K562 (cell line): Measurements from ENCODE around the gene TMEM185A. TPM values are rescaled to one million over a fixed set of nuclear protein-coding genes. Genes with fewer than 3 reads are reported as not detected.
"Not testable (repeated sequence)": the region's sequence is repeated elsewhere in the genome, so short reads cannot be mapped to it uniquely, and the experiment has no call there.

Source experiments
- ATAC-seq: fragments of 200-7000 bp; cut with Tn5 transposase; 3 replicates; pipeline ENCODE4 v1.9.1; 2020; ENCODE audit warnings: moderate library complexity
- BruUV-seq: library from RNA; stranded (reverse); fragments of 400-500 nt; replicated peaks from 2 replicates; lab custom pipeline; 2021; lab: Mats Ljungman, UMichigan
- CTCF ChIA-PET: fragments of 300-600 bp; formaldehyde crosslinking; extraction: SDS; loops from one replicate; lab custom pipeline; 2021; ENCODE audit warnings: low intra/inter-chr PET ratio; lab: Yijun Ruan, JAX
- POLR2A ChIA-PET: fragments of 300-600, 350-650 bp; sonication (Branson Sonifier 250); formaldehyde crosslinking; extraction: SDS; loops from one replicate; lab custom pipeline; 2021; ENCODE audit warnings: antibody characterized with exemption, inconsistent platforms; lab: Yijun Ruan, JAX
- DNase-seq, 4 experiments: peaks; one replicate each; pipeline versions ENCODE4 v3.0.0 to v3.0.0-alpha.2; 2011 to 2018; ENCODE audit warnings: low spot score in 3 of 4, mixed read lengths in 3 of 4; ENCODE audit errors: extremely low read depth in 1 of 4
- FAIRE-seq: peaks from 2 replicates; lab custom pipeline; 2011; peaks lifted over from hg19 to GRCh38; lab: Jason Lieb, UNC
- H2AFZ ChIP-seq: 2 replicates; pipeline ENCODE4 v1.6.0; 2011; ENCODE audit warnings: low read depth, low read length, control low read depth, inconsistent platforms
- H3K27ac ChIP-seq: fragments of 200-600 bp; 3 replicates; pipeline ENCODE4 v1.8.0; 2011; ENCODE audit warnings: low read depth, mild to moderate bottlenecking, control low read depth, inconsistent platforms, low read length, moderate library complexity, mixed read lengths; ENCODE audit errors: extremely low read depth
- H3K27me3 ChIP-seq, 2 experiments: fragments of 300-600 bp in 1 of 2; 2 replicates in 1 of 2; 3 replicates in 1 of 2; pipeline versions ENCODE4 v1.6.0 to v1.8.0; 2011; ENCODE audit warnings: inconsistent platforms in 2 of 2, low read length in 2 of 2, mild to moderate bottlenecking in 1 of 2, mixed read lengths in 1 of 2, moderate library complexity in 1 of 2; ENCODE audit not compliant: control insufficient read depth in 2 of 2, insufficient read depth in 2 of 2
- H3K36me3 ChIP-seq: fragments of 300-600 bp; 3 replicates; pipeline ENCODE4 v1.8.0; 2011; ENCODE audit warnings: mild to moderate bottlenecking, low read length, inconsistent platforms; ENCODE audit not compliant: control insufficient read depth, insufficient read depth
- H3K4me1 ChIP-seq, 2 experiments: fragments of 200-600 bp in 1 of 2; replicated peaks in 1 of 2; 2 replicates in 1 of 2; 3 replicates in 1 of 2; pipeline versions ENCODE4 v1.5.1 to v1.8.0; 2011; ENCODE audit warnings: inconsistent platforms in 2 of 2, low read length in 2 of 2, mild to moderate bottlenecking in 1 of 2, mixed read lengths in 1 of 2, moderate library complexity in 1 of 2; ENCODE audit not compliant: control insufficient read depth in 2 of 2, insufficient read depth in 2 of 2
- H3K4me2 ChIP-seq: 2 replicates; pipeline ENCODE4 v1.6.1; 2011; ENCODE audit warnings: low read length, control low read depth, inconsistent platforms, mixed read lengths; ENCODE audit not compliant: insufficient read depth
- H3K4me3 ChIP-seq: fragments of 200-600 bp; sonication (generic), shearing (Covaris generic); 2 replicates; pipeline ENCODE4 v1.5.1; 2016; ENCODE audit warnings: control low read depth, inconsistent platforms
- H3K79me2 ChIP-seq: fragments of 200-600 bp; 3 replicates; pipeline ENCODE4 v1.8.0; 2011; ENCODE audit warnings: low read length, inconsistent platforms; ENCODE audit not compliant: control insufficient read depth, insufficient read depth
- H3K9ac ChIP-seq, 2 experiments: 2 replicates each; pipeline versions ENCODE4 v1.6.0 to v1.6.1; 2011; ENCODE audit warnings: low read depth in 2 of 2, low read length in 2 of 2, control low read depth in 1 of 2, inconsistent platforms in 1 of 2, mild to moderate bottlenecking in 1 of 2, mixed read lengths in 1 of 2; ENCODE audit not compliant: insufficient read depth in 1 of 2
- H3K9me1 ChIP-seq: one replicate; pipeline ENCODE4 v1.6.0; 2011; ENCODE audit warnings: inconsistent platforms, mild to moderate bottlenecking, low read length, moderate library complexity; ENCODE audit not compliant: control insufficient read depth, insufficient read depth
- H3K9me3 ChIP-seq: replicated peaks from 2 replicates; pipeline ENCODE4 v1.5.1; 2011; ENCODE audit warnings: low read depth, low read length, inconsistent platforms; ENCODE audit not compliant: control insufficient read depth, insufficient read depth
- H4K20me1 ChIP-seq: replicated peaks from 2 replicates; pipeline ENCODE4 v1.6.1; 2011; ENCODE audit warnings: low read length, inconsistent platforms, mixed read lengths; ENCODE audit not compliant: control insufficient read depth, insufficient read depth
- WGBS: fragments of 100-300 bp; shearing (Covaris generic); methylation state at CpG from one replicate; pipeline ENCODE4 v1.1.6; 2016; ENCODE audit warnings: low coverage, mixed read lengths; ENCODE audit not compliant: insufficient coverage; ENCODE audit errors: missing lambda C conversion rate; 5-methylcytosine and 5-hydroxymethylcytosine counted together
- in situ Hi-C: fragments of 300-500 bp; cut with MboI; formaldehyde crosslinking; loops from 4 replicates; pipeline ENCODE4 v1.15.0; 2018; ENCODE audit warnings: inconsistent platforms, mixed read lengths
- intact Hi-C: fragments of 100-400 bp; cut with micrococcal nuclease; formaldehyde crosslinking; loops from 2 replicates; pipeline ENCODE4 v1.14.2; 2022
- polyA plus RNA-seq, 8 experiments: library from polyadenylated mRNA; depleted of rRNA in 4 of 8; stranded (reverse) in 5 of 8; unstranded in 3 of 8; fragments of >200 nt; fragmentation: Nextera tagmentation in 2 of 8; fragmentation: Illumina TruSeq in 1 of 8; extraction: Ambion mirVana in 2 of 8; extraction: Trizol in 1 of 8; gene quantifications; 2 replicates each; pipeline versions ENCODE4 v1.2.1 to v1.2.3, GENCODE V29; 2011 to 2014; ENCODE audit warnings: inconsistent platforms in 1 of 8, missing spikeins in 1 of 8
- total RNA-seq, 7 experiments: library from RNA; depleted of rRNA in 6 of 7; stranded (reverse); fragments of >200 nt in 6 of 7; fragmentation: Illumina TruSeq in 2 of 7; extraction: Trizol in 2 of 7; gene quantifications; 2 replicates each; pipeline versions ENCODE4 v1.2.1 to v1.2.3, GENCODE V29; 2011 to 2021; ENCODE audit warnings: low replicate concordance in 1 of 7

TMEM185A gene
- total and polyA plus RNA-seq, 9 of the 15 experiments (the other 6 are each of a cell fraction or from before 2014, with no cell fraction given) = 0.97 to 13.7 (median 5.4) TPM

- H3K9me1 ChIP-seq, in situ Hi-C loops, H3K9ac ChIP-seq, H3K4me3 ChIP-seq, H3K36me3 ChIP-seq, H3K4me1 ChIP-seq, CTCF ChIA-PET, POLR2A ChIA-PET, H3K79me2 ChIP-seq, intact Hi-C loops, BruUV-seq, H2AFZ ChIP-seq, ATAC-seq, H3K27ac ChIP-seq, H3K4me2 ChIP-seq, H4K20me1 ChIP-seq, FAIRE-seq, H3K27me3 ChIP-seq, H3K9me3 ChIP-seq, DNase-seq: not testable (repeated sequence)
- no CpG with 5 or more reads among the region's 1 CpG for WGBS
Measured at GRCh38 chrX:149550454-149550853, 81.1 kb downstream of the TMEM185A start.

- intact Hi-C loops, in situ Hi-C loops, FAIRE-seq: not testable (repeated sequence)
Measured at GRCh38 chrX:149549701-149550100, 81.9 kb downstream of the TMEM185A start, which contains the start of gene HSFX3. TSS of gene HSFX3 (minus strand) at chrX:149549924. CDS start at chrX:149549852, 72 bp downstream.

GRCh38 chrX:149547782-149548181 is 83.8 kb downstream of the TMEM185A start:
- H3K9ac ChIP-seq, H3K4me2 ChIP-seq, H3K27me3 ChIP-seq, H3K4me1 ChIP-seq, H3K4me3 ChIP-seq, CTCF ChIA-PET, FAIRE-seq, H2AFZ ChIP-seq, in situ Hi-C loops, ATAC-seq, H3K36me3 ChIP-seq, DNase-seq, intact Hi-C loops, H4K20me1 ChIP-seq, BruUV-seq, POLR2A ChIA-PET, H3K27ac ChIP-seq, H3K9me3 ChIP-seq, H3K9me1 ChIP-seq, H3K79me2 ChIP-seq: not testable (repeated sequence)
- no CpG with 5 or more reads among the region's 3 CpGs for WGBS

More at GRCh38 chrX:149549701-149550100, 81.9 kb downstream of the TMEM185A start, which contains the start of gene HSFX3:
- H3K4me3 ChIP-seq, BruUV-seq, H3K36me3 ChIP-seq, H2AFZ ChIP-seq, DNase-seq, H3K9ac ChIP-seq, H3K4me1 ChIP-seq, CTCF ChIA-PET, H3K9me3 ChIP-seq, H3K79me2 ChIP-seq, ATAC-seq, POLR2A ChIA-PET, H4K20me1 ChIP-seq, H3K9me1 ChIP-seq, H3K27ac ChIP-seq, H3K27me3 ChIP-seq, H3K4me2 ChIP-seq: not testable (repeated sequence)
- no CpG with 5 or more reads among the region's 6 CpGs for WGBS

GRCh38 chrX:149546962-149547361 is 84.6 kb downstream of the TMEM185A start:
- H3K4me1 ChIP-seq, in situ Hi-C loops, ATAC-seq, DNase-seq, H3K4me3 ChIP-seq, POLR2A ChIA-PET, H3K79me2 ChIP-seq, H3K27me3 ChIP-seq, H3K4me2 ChIP-seq, CTCF ChIA-PET, H3K9me3 ChIP-seq, H3K9ac ChIP-seq, H2AFZ ChIP-seq, H3K9me1 ChIP-seq, BruUV-seq, H4K20me1 ChIP-seq, intact Hi-C loops, H3K36me3 ChIP-seq, H3K27ac ChIP-seq: not testable (repeated sequence)
- peak; percentile 6 for FAIRE-seq
- WGBS = 100% methylated on average over 1 of the region's 1 CpG
